ENCODE measurements around the gene SBF2. TPM values are rescaled to one million over a fixed set of nuclear protein-coding genes. Genes with fewer than 3 reads are reported as not detected.

The SBF2 gene
- total RNA-seq, 4 donors from 2014 or later, result 67.5 to 92.9 (median 71.6) TPM

- Histone ChIP-seq H3K36me3 (no peaks in the 10 kb centered on the region), H3K9me3 (no peaks in the 10 kb centered on the region), H3K4me1 (peaks cover 7 to 14% of the 10 kb centered on the region in 2 donors), H3K4me3 (replicated peaks in 1 of 3) (no peak overlapping the region), H3K27me3 (no peaks in the 10 kb centered on the region), H3K27ac (no peak overlapping the region)
- TF ChIP-seq POLR2A (IDR thresholded peaks at IDR 0.05) (no peak), CTCF (IDR thresholded peaks at IDR 0.05) (no peak)
- no peak for DNase-seq
- 93 to 95% methylated on average over 2 of the region's 2 CpGs for WGBS, 2 donors
- intact Hi-C loops (cut with DNase I), result no loop called here
Observed at GRCh38 chr11:10107497-10107896, 186.5 kb downstream of the SBF2 start.

- intact Hi-C loops (cut with DNase I), result no loop called here
- H3K9me3 ChIP-seq, result no peaks in the 10 kb centered on the region
- no peaks in the 10 kb centered on the region for H3K36me3 ChIP-seq
- no peak overlapping the region for H3K4me3 ChIP-seq (replicated peaks in 1 of 3)
- TF ChIP-seq CTCF (IDR thresholded peaks at IDR 0.05) (no peak), POLR2A (IDR thresholded peaks at IDR 0.05) (no peak)
- WGBS, 2 donors, result 83 to 91% methylated on average over 4 of the region's 4 CpGs
- H3K27ac ChIP-seq, result peak overlapping the region in 1 of 3 donors; percentile 24
- H3K4me1 ChIP-seq, result no peaks in the 10 kb centered on the region
- DNase-seq, result no peak
- H3K27me3 ChIP-seq, result no peaks in the 10 kb centered on the region
Observed at GRCh38 chr11:10097615-10098014, 196.4 kb downstream of the SBF2 start.

- H3K36me3 ChIP-seq, result no peaks in the 10 kb centered on the region
- no peaks in the 10 kb centered on the region for H3K27me3 ChIP-seq
- H3K4me3 ChIP-seq (replicated peaks in 1 of 3), result no peak overlapping the region
- TF ChIP-seq POLR2A (IDR thresholded peaks at IDR 0.05), result no peak
- no peak for TF ChIP-seq CTCF (IDR thresholded peaks at IDR 0.05)
- WGBS, 2 donors, result 85 to 88% methylated on average over 5 of the region's 5 CpGs
- H3K9me3 ChIP-seq, result no peaks in the 10 kb centered on the region
- DNase-seq, result no peak
- intact Hi-C loops (cut with DNase I), result no loop called here
- H3K4me1 ChIP-seq, result no peaks in the 10 kb centered on the region
- peak overlapping the region in 1 of 3 donors; percentile 24 for H3K27ac ChIP-seq
Observed at GRCh38 chr11:10096987-10097386, 197.0 kb downstream of the SBF2 start.

GRCh38 chr11:10095412-10096208 lies 198.4 kb downstream of the SBF2 start:
- Histone ChIP-seq H3K4me3 (replicated peaks in 1 of 3) (no peak overlapping the region), H3K27me3 (no peaks in the 10 kb centered on the region), H3K9me3 (no peaks in the 10 kb centered on the region), H3K27ac (no peak overlapping the region), H3K4me1 (no peaks in the 10 kb centered on the region), H3K36me3 (no peaks in the 10 kb centered on the region)
- TF ChIP-seq POLR2A (IDR thresholded peaks at IDR 0.05), result no peak
- no peak for TF ChIP-seq CTCF (IDR thresholded peaks at IDR 0.05)
- WGBS, 2 donors, result 95 to 96% methylated on average over 4 of the region's 4 CpGs
- DNase-seq, result no peak
- intact Hi-C loops (cut with DNase I), result no loop called here

GRCh38 chr11:10092426-10092825 lies 201.6 kb downstream of the SBF2 start:
- no peaks in the 10 kb centered on the region for H3K27me3 ChIP-seq
- WGBS, 2 donors, result 95 to 96% methylated on average over 5 of the region's 5 CpGs
- H3K4me1 ChIP-seq, result peaks cover under 1 to 3% of the 10 kb centered on the region in 2 donors
- intact Hi-C loops (cut with DNase I), result no loop called here
- H3K4me3 ChIP-seq (replicated peaks in 1 of 3), result no peak overlapping the region
- no peak overlapping the region for H3K27ac ChIP-seq
- TF ChIP-seq POLR2A (IDR thresholded peaks at IDR 0.05) (no peak), CTCF (IDR thresholded peaks at IDR 0.05) (no peak)
- DNase-seq, result no peak
- H3K36me3 ChIP-seq, result no peaks in the 10 kb centered on the region
- H3K9me3 ChIP-seq, result no peaks in the 10 kb centered on the region
